A549 (cell line): ENCODE measurements around the gene DNAJB1.

Experiments used
- CHD4 ChIP-seq: fragments of 200-600 bp; sonication (generic); IDR thresholded peaks from 2 replicates; pipeline ENCODE4 v1.6.1; 2016; ENCODE audit warnings: antibody characterized with exemption, mild to moderate bottlenecking, borderline replicate concordance
- JUNB ChIP-seq: fragments of >200 bp; sonication (Bioruptor Twin); formaldehyde crosslinking; IDR thresholded peaks from 2 replicates; pipeline ENCODE4 v1.6.1; 2016
- MYC ChIP-seq: IDR thresholded peaks from 2 replicates; pipeline ENCODE4 v1.6.1; 2012; ENCODE audit warnings: mild to moderate bottlenecking, inconsistent platforms, low read length, improper control_type of control experiment, borderline replicate concordance
- NR3C1 ChIP-seq: fragments of >200 bp; sonication (Bioruptor Twin); formaldehyde crosslinking; IDR thresholded peaks from 3 replicates; pipeline ENCODE4 v1.6.1; 2017
- PHF8 ChIP-seq: fragments of 200-600 bp; sonication (generic); IDR thresholded peaks from 2 replicates; pipeline ENCODE4 v1.6.1; 2016; ENCODE audit warnings: low read depth, mild to moderate bottlenecking, antibody characterized with exemption, moderate library complexity, borderline replicate concordance
- POLR2A ChIP-seq: IDR thresholded peaks from 2 replicates; pipeline ENCODE4 v1.6.1; 2012; ENCODE audit warnings: mild to moderate bottlenecking, low read length
- REST ChIP-seq: fragments of 200-600 bp; sonication (generic); IDR thresholded peaks from 2 replicates; pipeline ENCODE4 v1.6.1; 2016; ENCODE audit warnings: antibody characterized with exemption, mild to moderate bottlenecking, moderate library complexity
- RFX5 ChIP-seq: fragments of 450-650 bp; IDR thresholded peaks from 2 replicates; pipeline ENCODE4 v1.7.1; 2014; ENCODE audit warnings: antibody characterized with exemption, mild to moderate bottlenecking, moderate library complexity
- USF2 ChIP-seq: fragments of 450-650 bp; IDR thresholded peaks from 2 replicates; pipeline ENCODE4 v1.6.1; 2014; ENCODE audit warnings: antibody characterized with exemption
- TF ChIP-seq, protein P1 (sequence below): fragments of >200 bp; sonication (Bioruptor Twin); formaldehyde crosslinking; IDR thresholded peaks from 3 replicates; pipeline ENCODE4 v1.5.1; 2016

- TF ChIP-seq, protein P1, sequence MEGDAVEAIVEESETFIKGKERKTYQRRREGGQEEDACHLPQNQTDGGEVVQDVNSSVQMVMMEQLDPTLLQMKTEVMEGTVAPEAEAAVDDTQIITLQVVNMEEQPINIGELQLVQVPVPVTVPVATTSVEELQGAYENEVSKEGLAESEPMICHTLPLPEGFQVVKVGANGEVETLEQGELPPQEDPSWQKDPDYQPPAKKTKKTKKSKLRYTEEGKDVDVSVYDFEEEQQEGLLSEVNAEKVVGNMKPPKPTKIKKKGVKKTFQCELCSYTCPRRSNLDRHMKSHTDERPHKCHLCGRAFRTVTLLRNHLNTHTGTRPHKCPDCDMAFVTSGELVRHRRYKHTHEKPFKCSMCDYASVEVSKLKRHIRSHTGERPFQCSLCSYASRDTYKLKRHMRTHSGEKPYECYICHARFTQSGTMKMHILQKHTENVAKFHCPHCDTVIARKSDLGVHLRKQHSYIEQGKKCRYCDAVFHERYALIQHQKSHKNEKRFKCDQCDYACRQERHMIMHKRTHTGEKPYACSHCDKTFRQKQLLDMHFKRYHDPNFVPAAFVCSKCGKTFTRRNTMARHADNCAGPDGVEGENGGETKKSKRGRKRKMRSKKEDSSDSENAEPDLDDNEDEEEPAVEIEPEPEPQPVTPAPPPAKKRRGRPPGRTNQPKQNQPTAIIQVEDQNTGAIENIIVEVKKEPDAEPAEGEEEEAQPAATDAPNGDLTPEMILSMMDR: no peak
- no peak for TF ChIP-seq MYC
- no peak for TF ChIP-seq POLR2A
- TF ChIP-seq PHF8: no peak
- TF ChIP-seq CHD4: no peak
- no peak for TF ChIP-seq REST
- no peak for TF ChIP-seq RFX5
- no peak for TF ChIP-seq USF2
- no peak for TF ChIP-seq NR3C1
- TF ChIP-seq JUNB: no peak
These were observed 27.5 kb upstream of the DNAJB1 start for GRCh38 chr19:14545716-14546082.
